WTC11 (cell line): ENCODE data around the gene COL1A1. TPM values are rescaled to one million over a fixed set of nuclear protein-coding genes. Genes with fewer than 3 reads are reported as not detected.
A peak's percentile ranks its signal among the peaks of the same experiment; 100 is the strongest.

ENCODE experiments used
- ATAC-seq: fragments of 200-7000 bp; cut with Tn5 transposase; 2 replicates; pipeline ENCODE4 v1.10.0; 2021; ENCODE audit warnings: mild to moderate bottlenecking, moderate library complexity
- CTCF ChIA-PET: fragments of 300-600 bp; sonication (Branson Sonifier 250); formaldehyde crosslinking; loops from one replicate; lab custom pipeline; 2021; ENCODE audit warnings: antibody characterized with exemption; lab: Charles Lee
- POLR2A ChIA-PET: fragments of 350-600 bp; sonication (Branson Sonifier 250); formaldehyde crosslinking; loops from one replicate; lab custom pipeline; 2021; ENCODE audit warnings: antibody characterized with exemption; lab: Charles Lee
- DNase-seq: peaks from one replicate; pipeline ENCODE4 v3.0.0; 2021; ENCODE audit warnings: low spot score
- H3K27ac Mint-ChIP-seq: 2 replicates; pipeline ENCODE4 v1.8.0; 2021; ENCODE audit warnings: mixed read lengths
- H3K27me3 Mint-ChIP-seq: 2 replicates; pipeline ENCODE4 v1.8.0; 2021; ENCODE audit warnings: low read depth, mild to moderate bottlenecking, moderate library complexity, mixed read lengths
- H3K36me3 Mint-ChIP-seq: 2 replicates; pipeline ENCODE4 v1.8.0; 2021; ENCODE audit warnings: mixed read lengths
- H3K4me1 Mint-ChIP-seq: 2 replicates; pipeline ENCODE4 v1.8.0; 2022; ENCODE audit warnings: mixed read lengths
- H3K4me3 Mint-ChIP-seq: 2 replicates; pipeline ENCODE4 v1.8.0; 2021; ENCODE audit warnings: mild to moderate bottlenecking, moderate library complexity, mixed read lengths
- H3K9me3 Mint-ChIP-seq: 2 replicates; pipeline ENCODE4 v1.8.0; 2021; ENCODE audit warnings: mixed read lengths
- AR ChIP-seq: fragments of 250-450 bp; sonication (Bioruptor Pico); IDR thresholded peaks from 2 replicates; pipeline ENCODE4 v1.9.0; 2021; ENCODE audit warnings: mild to moderate bottlenecking
- ATF1 ChIP-seq: sonication (generic); formaldehyde crosslinking; IDR thresholded peaks from 2 replicates; pipeline ENCODE4 v1.8.1; 2023; ENCODE audit warnings: mild to moderate bottlenecking, moderate library complexity, missing genetic modification reagents
- CDX4 ChIP-seq: fragments of 250-450 bp; sonication (Bioruptor Pico); IDR thresholded peaks from 2 replicates; pipeline ENCODE4 v1.9.0; 2021; ENCODE audit warnings: moderate library complexity, mild to moderate bottlenecking, inconsistent platforms, borderline replicate concordance
- KAT7 ChIP-seq: sonication (generic); formaldehyde crosslinking; IDR thresholded peaks from 2 replicates; pipeline ENCODE4 v1.8.1; 2023; ENCODE audit warnings: missing genetic modification reagents, mild to moderate bottlenecking, borderline replicate concordance
- NR1H2 ChIP-seq: sonication (generic); formaldehyde crosslinking; IDR thresholded peaks from 2 replicates; pipeline ENCODE4 v1.9.0; 2021; ENCODE audit warnings: mild to moderate bottlenecking, moderate library complexity, missing genetic modification reagents
- PRRX2 ChIP-seq: fragments of 250-450 bp; sonication (Bioruptor Pico); IDR thresholded peaks from 2 replicates; pipeline ENCODE4 v1.8.0; 2021; ENCODE audit warnings: mild to moderate bottlenecking
- TEAD4 ChIP-seq: sonication (generic); formaldehyde crosslinking; IDR thresholded peaks from 2 replicates; pipeline ENCODE4 v1.8.0; 2022; ENCODE audit warnings: mild to moderate bottlenecking, missing genetic modification reagents
- ZNF121 ChIP-seq: sonication (generic); formaldehyde crosslinking; IDR thresholded peaks from 2 replicates; pipeline ENCODE4 v1.8.0; 2023; ENCODE audit warnings: missing genetic modification reagents
- ZNF232 ChIP-seq: sonication (generic); formaldehyde crosslinking; IDR thresholded peaks from 2 replicates; pipeline ENCODE4 v1.8.0; 2022; ENCODE audit warnings: mild to moderate bottlenecking, missing genetic modification reagents
- ZNF263 ChIP-seq: sonication (generic); formaldehyde crosslinking; IDR thresholded peaks from 2 replicates; pipeline ENCODE4 v1.8.1; 2022; ENCODE audit warnings: low read depth, mild to moderate bottlenecking, moderate library complexity, missing genetic modification reagents
- ZNF425 ChIP-seq: fragments of 250-450 bp; sonication (Bioruptor Pico); conservative IDR thresholded peaks from 2 replicates; pipeline ENCODE4 v1.9.0; 2021; ENCODE audit warnings: mild to moderate bottlenecking
- total RNA-seq: library from RNA; stranded (reverse); gene quantifications from 3 replicates; pipeline ENCODE4 v1.2.3, GENCODE V29; 2021
- TF ChIP-seq, protein P1 (sequence below): fragments of 250-450 bp; sonication (Bioruptor Pico); IDR thresholded peaks from 2 replicates; pipeline ENCODE4 v2.1.2; 2022; ENCODE audit warnings: mild to moderate bottlenecking, moderate library complexity

The COL1A1 gene
- total RNA-seq, 1 experiment from 2014 or later: 52.1 TPM

DNA sequence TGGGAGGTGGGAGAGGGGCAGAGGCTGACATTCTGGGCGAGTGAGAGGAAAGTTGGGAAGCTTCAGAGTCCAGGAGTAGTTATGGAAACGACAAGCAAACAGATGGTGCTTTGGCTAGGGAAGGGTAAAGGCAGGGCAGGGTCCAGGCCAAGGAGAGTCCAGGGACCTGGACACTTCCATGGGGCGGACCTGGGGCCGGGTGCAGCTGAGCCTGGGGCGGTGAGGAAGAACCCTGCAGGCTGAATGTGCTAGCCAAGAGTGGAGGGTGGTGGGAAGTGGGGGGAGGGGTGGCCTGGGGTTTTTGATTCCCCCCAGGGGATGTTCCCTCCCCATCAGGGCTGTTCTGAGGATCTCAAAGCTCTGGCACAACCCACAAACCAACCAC, 53.6 kb downstream of the COL1A1 start (continued):
- TF ChIP-seq AR (CRISPR knock-in tag) (no peak), ZNF121 (no peak), TEAD4 (CRISPR knock-in tag) (no peak), PRRX2 (CRISPR knock-in tag) (no peak)
- TF ChIP-seq, all 79 proteins: peak for 0

- CTCF ChIA-PET: interaction anchor here (0.7 to 6.2 kb wide), 11 partner anchors 7 to 275 kb away, joined by 3 to 52 read pairs (median 10); partner anchors contain the start of gene PDK2
- no peak for TF ChIP-seq NR1H2 (CRISPR knock-in tag)
- Mint-ChIP-seq H3K36me3 (peaks cover 16% of the 10 kb centered on the region), H3K9me3 (no peaks in the 10 kb centered on the region), H3K4me1 (peaks cover 32% of the 10 kb centered on the region), H3K27me3 (peaks cover 19% of the 10 kb centered on the region), H3K27ac (no peak overlapping the region), H3K4me3 (peak overlapping the region; percentile 62)
- DNase-seq (no peak), ATAC-seq (no peak)
- POLR2A ChIA-PET: no interaction called here
These were observed 54.3 kb downstream of the COL1A1 start for GRCh38 chr17:50146927-50147665.

- no peak for TF ChIP-seq KAT7
- no peak for TF ChIP-seq ATF1 (CRISPR knock-in tag)
- TF ChIP-seq CDX4 (CRISPR knock-in tag): no peak
- TF ChIP-seq, protein P1, sequence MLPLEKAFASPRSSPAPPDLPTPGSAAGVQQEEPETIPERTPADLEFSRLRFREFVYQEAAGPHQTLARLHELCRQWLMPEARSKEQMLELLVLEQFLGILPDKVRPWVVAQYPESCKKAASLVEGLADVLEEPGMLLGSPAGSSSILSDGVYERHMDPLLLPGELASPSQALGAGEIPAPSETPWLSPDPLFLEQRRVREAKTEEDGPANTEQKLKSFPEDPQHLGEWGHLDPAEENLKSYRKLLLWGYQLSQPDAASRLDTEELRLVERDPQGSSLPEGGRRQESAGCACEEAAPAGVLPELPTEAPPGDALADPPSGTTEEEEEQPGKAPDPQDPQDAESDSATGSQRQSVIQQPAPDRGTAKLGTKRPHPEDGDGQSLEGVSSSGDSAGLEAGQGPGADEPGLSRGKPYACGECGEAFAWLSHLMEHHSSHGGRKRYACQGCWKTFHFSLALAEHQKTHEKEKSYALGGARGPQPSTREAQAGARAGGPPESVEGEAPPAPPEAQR (CRISPR knock-in tag): no peak
- no peak for TF ChIP-seq ZNF425 (CRISPR knock-in tag)
- no peak for TF ChIP-seq ZNF263 (CRISPR knock-in tag)
- TF ChIP-seq ZNF232: no peak
- ChIA-PET POLR2A (no interaction called here), CTCF (interaction anchor here (0.6 to 4.6 kb wide), 18 partner anchors 9 to 217 kb away, joined by 3 to 23 read pairs (median 4); partner anchors contain the start of genes PDK2 and SGCA)
- Mint-ChIP-seq H3K4me3 (no peak overlapping the region), H3K36me3 (peaks cover 23% of the 10 kb centered on the region), H3K4me1 (peaks cover 32% of the 10 kb centered on the region), H3K27ac (no peak overlapping the region), H3K27me3 (peaks cover 19% of the 10 kb centered on the region), H3K9me3 (no peaks in the 10 kb centered on the region)
- ATAC-seq: no peak
- DNase-seq: no peak
These were observed 55.1 kb downstream of the COL1A1 start for GRCh38 chr17:50146230-50146926.
